Gastroesophageal sphincter (tissue), 4 donors: ENCODE data around the gene VANGL2. TPM values are rescaled to one million over a fixed set of nuclear protein-coding genes. Genes with fewer than 3 reads are reported as not detected.
A peak's percentile ranks its signal among the peaks of the same experiment; 100 is the strongest.

ENCODE experiments used
- ATAC-seq: fragments of 150-250 bp; one replicate; pipeline ENCODE4 v1.9.1; 2016; ENCODE audit warnings: mild to moderate bottlenecking, moderate library complexity
- H3K27ac ChIP-seq, 4 donors: fragments of 200-600 bp; sonication (generic) in 3 of 4; 1 replicate in 3 of 4; 2 replicates in 1 of 4; pipeline ENCODE4 v1.5.1; 2016 to 2019
- H3K27me3 ChIP-seq: fragments of 200-600 bp; sonication (generic); one replicate; pipeline ENCODE4 v1.5.1; 2019
- H3K36me3 ChIP-seq, 2 donors: fragments of 200-600 bp; sonication (generic); one replicate each; pipeline ENCODE4 v1.5.1; 2019; ENCODE audit warnings: control low read depth in 1 of 2
- H3K4me1 ChIP-seq, 3 donors: fragments of 200-600 bp; sonication (generic); 1 replicate in 2 of 3; 2 replicates in 1 of 3; pipeline ENCODE4 v1.5.1; 2016 to 2019; ENCODE audit warnings: control low read depth in 2 of 3
- H3K4me3 ChIP-seq, 2 donors: fragments of 200-600 bp; sonication (generic); one replicate each; pipeline ENCODE4 v1.5.1; 2019; ENCODE audit warnings: mild to moderate bottlenecking in 1 of 2, moderate library complexity in 1 of 2
- H3K9me3 ChIP-seq, 3 donors: fragments of 200-600 bp; sonication (generic); one replicate each; pipeline ENCODE4 v1.5.1; 2017 to 2019; ENCODE audit warnings: control low read depth in 2 of 3
- CTCF ChIP-seq, 4 experiments: fragments of 200-600 bp in 2 of 4; fragments of 450-650 bp in 2 of 4; sonication (generic) in 1 of 4; IDR thresholded peaks; one replicate each; pipeline ENCODE4 v1.5.1; 2017 to 2019; ENCODE audit warnings: antibody characterized with exemption in 4 of 4, mild to moderate bottlenecking in 2 of 4, moderate library complexity in 2 of 4
- EP300 ChIP-seq: sonication (generic); formaldehyde crosslinking; IDR thresholded peaks from one replicate; pipeline ENCODE4 v1.6.1; 2017; ENCODE audit warnings: antibody characterized with exemption, mild to moderate bottlenecking
- POLR2A ChIP-seq, 2 donors: fragments of 450-650 bp; IDR thresholded peaks; one replicate each; pipeline ENCODE4 v1.6.1; 2017; ENCODE audit warnings: antibody characterized with exemption in 2 of 2, mild to moderate bottlenecking in 2 of 2, moderate library complexity in 1 of 2
- POLR2AphosphoS5 ChIP-seq: sonication (generic); formaldehyde crosslinking; IDR thresholded peaks from one replicate; pipeline ENCODE4 v1.6.1; 2017; ENCODE audit warnings: antibody characterized with exemption
- WGBS, 2 donors: methylation state at CpG; one replicate each; pipeline ENCODE4 v1.1.5; 2018; ENCODE audit warnings: low coverage in 1 of 2; 5-methylcytosine and 5-hydroxymethylcytosine counted together
- total RNA-seq, 4 donors: library from RNA; depleted of rRNA; stranded (reverse); fragments of >200 nt; gene quantifications; one replicate each; pipeline ENCODE4 v1.1.0, GENCODE V29; 2016

Gene VANGL2
- total RNA-seq, 4 donors from 2014 or later: 0.62 to 8.5 (median 4.3) TPM

- TF ChIP-seq EP300 (no peak), POLR2AphosphoS5 (no peak), POLR2A (IDR thresholded peaks at IDR 0.05) (no peak), CTCF (IDR thresholded peaks at IDR 0.05) (no peak)
- ATAC-seq: no peak
- no peak overlapping the region for H3K4me3 ChIP-seq
- WGBS, 2 donors: 86% methylated on average over 11 of the region's 15 CpGs; no CpG with 5 or more reads in 1 of the 2 donors
- peaks cover 1% of the 10 kb centered on the region for H3K27me3 ChIP-seq
- no peak overlapping the region for H3K27ac ChIP-seq
- no peaks in the 10 kb centered on the region for H3K36me3 ChIP-seq
- H3K9me3 ChIP-seq: no peaks in the 10 kb centered on the region
- H3K4me1 ChIP-seq: peaks cover 0 to 45% (median under 1%) of the 10 kb centered on the region in 3 donors
Measured at GRCh38 chr1:160406131-160406968, 6.0 kb downstream of the VANGL2 start.

GRCh38 chr1:160407839-160408801 is 7.8 kb downstream of the VANGL2 start:
- Histone ChIP-seq H3K9me3 (no peaks in the 10 kb centered on the region), H3K4me1 (peaks cover 0 to 32% (median 0%) of the 10 kb centered on the region in 3 donors), H3K27me3 (no peaks in the 10 kb centered on the region), H3K4me3 (no peak overlapping the region), H3K36me3 (no peaks in the 10 kb centered on the region), H3K27ac (no peak overlapping the region)
- no peak for TF ChIP-seq POLR2A (IDR thresholded peaks at IDR 0.05)
- no peak for TF ChIP-seq CTCF (IDR thresholded peaks at IDR 0.05)
- no peak for TF ChIP-seq POLR2AphosphoS5
- no peak for TF ChIP-seq EP300
- ATAC-seq: no peak
- 77% methylated on average over 4 of the region's 12 CpGs; no CpG with 5 or more reads in 1 of the 2 donors for WGBS, 2 donors

- Histone ChIP-seq H3K27ac (no peak overlapping the region), H3K4me3 (no peak overlapping the region), H3K4me1 (peaks cover 0 to 32% (median 0%) of the 10 kb centered on the region in 3 donors), H3K36me3 (no peaks in the 10 kb centered on the region), H3K27me3 (no peaks in the 10 kb centered on the region), H3K9me3 (no peaks in the 10 kb centered on the region)
- WGBS, 2 donors: 90% methylated on average over 2 of the region's 4 CpGs; no CpG with 5 or more reads in 1 of the 2 donors
- TF ChIP-seq CTCF (IDR thresholded peaks at IDR 0.05) (no peak), POLR2AphosphoS5 (no peak), POLR2A (IDR thresholded peaks at IDR 0.05) (no peak), EP300 (no peak)
- no peak for ATAC-seq
Measured at GRCh38 chr1:160408864-160409263, 8.5 kb downstream of the VANGL2 start.

- ATAC-seq: no peak
- H3K27ac ChIP-seq: peak overlapping the region in 2 of 4 donors; percentile 54 to 72
Measured at GRCh38 chr1:160409486-160409885, 9.1 kb downstream of the VANGL2 start.

More at GRCh38 chr1:160409486-160409885, 9.1 kb downstream of the VANGL2 start:
- Histone ChIP-seq H3K27me3 (no peaks in the 10 kb centered on the region), H3K4me3 (no peak overlapping the region), H3K36me3 (no peaks in the 10 kb centered on the region), H3K9me3 (no peaks in the 10 kb centered on the region), H3K4me1 (peaks cover 0 to 32% (median 0%) of the 10 kb centered on the region in 3 donors)
- TF ChIP-seq CTCF (IDR thresholded peaks at IDR 0.05) (no peak), POLR2AphosphoS5 (no peak), POLR2A (IDR thresholded peaks at IDR 0.05) (no peak), EP300 (no peak)
- WGBS, 2 donors: 94 to 100% methylated on average over 2 to 3 of the region's 5 CpGs
